Osteocyte (in vitro differentiated cells): ENCODE measurements around the gene DPP9. TPM values are rescaled to one million over a fixed set of nuclear protein-coding genes. Genes with fewer than 3 reads are reported as not detected.

ENCODE experiments used
- DNase-seq: peaks from one replicate; pipeline ENCODE4 v3.0.0; 2021; ENCODE audit warnings: mixed read lengths; ENCODE audit not compliant: unreplicated experiment; ENCODE audit errors: extremely low spot score
- H3K27ac Mint-ChIP-seq: one replicate; pipeline ENCODE4 v1.8.0; 2021; ENCODE audit warnings: mild to moderate bottlenecking, mixed read lengths; ENCODE audit not compliant: unreplicated experiment
- H3K27me3 Mint-ChIP-seq: one replicate; pipeline ENCODE4 v1.8.0; 2021; ENCODE audit warnings: mixed read lengths; ENCODE audit not compliant: unreplicated experiment
- H3K36me3 Mint-ChIP-seq: one replicate; pipeline ENCODE4 v1.8.0; 2021; ENCODE audit warnings: mixed read lengths; ENCODE audit not compliant: unreplicated experiment
- H3K4me1 Mint-ChIP-seq: one replicate; pipeline ENCODE4 v1.8.0; 2021; ENCODE audit warnings: mixed read lengths; ENCODE audit not compliant: unreplicated experiment
- H3K4me3 Mint-ChIP-seq: one replicate; pipeline ENCODE4 v1.8.0; 2021; ENCODE audit warnings: mild to moderate bottlenecking, moderate library complexity, mixed read lengths; ENCODE audit not compliant: unreplicated experiment
- H3K9me3 Mint-ChIP-seq: one replicate; pipeline ENCODE4 v1.8.0; 2021; ENCODE audit warnings: mixed read lengths; ENCODE audit not compliant: unreplicated experiment
- total RNA-seq: library from RNA; stranded (reverse); gene quantifications from 2 replicates; pipeline ENCODE4 v1.2.1, GENCODE V29; 2021
- TF ChIP-seq, protein P1 (sequence below): fragments of 200-600 bp; sonication (generic); IDR thresholded peaks from 2 replicates; pipeline ENCODE4 v1.5.0; 2021; ENCODE audit warnings: antibody characterized with exemption, mild to moderate bottlenecking, moderate library complexity

Gene DPP9
- total RNA-seq, 1 donor from 2014 or later: 54.8 TPM

- Mint-ChIP-seq H3K27ac (no peak overlapping the region), H3K9me3 (no peaks in the 10 kb centered on the region), H3K4me1 (peaks cover 4% of the 10 kb centered on the region), H3K27me3 (peaks cover 10% of the 10 kb centered on the region), H3K36me3 (no peaks in the 10 kb centered on the region), H3K4me3 (no peak overlapping the region)
- TF ChIP-seq, protein P1, sequence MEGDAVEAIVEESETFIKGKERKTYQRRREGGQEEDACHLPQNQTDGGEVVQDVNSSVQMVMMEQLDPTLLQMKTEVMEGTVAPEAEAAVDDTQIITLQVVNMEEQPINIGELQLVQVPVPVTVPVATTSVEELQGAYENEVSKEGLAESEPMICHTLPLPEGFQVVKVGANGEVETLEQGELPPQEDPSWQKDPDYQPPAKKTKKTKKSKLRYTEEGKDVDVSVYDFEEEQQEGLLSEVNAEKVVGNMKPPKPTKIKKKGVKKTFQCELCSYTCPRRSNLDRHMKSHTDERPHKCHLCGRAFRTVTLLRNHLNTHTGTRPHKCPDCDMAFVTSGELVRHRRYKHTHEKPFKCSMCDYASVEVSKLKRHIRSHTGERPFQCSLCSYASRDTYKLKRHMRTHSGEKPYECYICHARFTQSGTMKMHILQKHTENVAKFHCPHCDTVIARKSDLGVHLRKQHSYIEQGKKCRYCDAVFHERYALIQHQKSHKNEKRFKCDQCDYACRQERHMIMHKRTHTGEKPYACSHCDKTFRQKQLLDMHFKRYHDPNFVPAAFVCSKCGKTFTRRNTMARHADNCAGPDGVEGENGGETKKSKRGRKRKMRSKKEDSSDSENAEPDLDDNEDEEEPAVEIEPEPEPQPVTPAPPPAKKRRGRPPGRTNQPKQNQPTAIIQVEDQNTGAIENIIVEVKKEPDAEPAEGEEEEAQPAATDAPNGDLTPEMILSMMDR: peak; percentile 49
- DNase-seq: no peak
These were observed 7.1 kb upstream of the DPP9 start for GRCh38 chr19:4730740-4731171.

DNA sequence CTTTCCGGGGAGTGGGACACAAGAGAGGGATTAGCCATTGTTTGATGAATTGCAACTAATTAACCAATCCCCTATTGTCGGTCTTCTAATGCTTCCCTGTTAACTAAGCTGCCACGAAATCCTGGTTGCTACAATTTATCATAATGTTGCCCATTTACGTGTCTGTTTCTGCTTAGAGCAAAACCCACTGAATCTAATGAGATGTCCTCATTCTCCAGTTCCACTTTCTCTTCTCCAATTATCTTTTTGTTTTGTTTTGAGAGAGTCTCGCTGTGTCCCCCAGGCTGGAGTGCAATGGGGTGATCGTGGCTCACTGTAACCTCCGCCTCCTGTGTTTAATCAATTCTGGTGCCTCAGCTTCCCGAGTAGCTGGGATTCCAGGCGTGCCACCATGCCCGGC is 5.2 kb upstream of the DPP9 start:
- no peaks in the 10 kb centered on the region for H3K9me3 Mint-ChIP-seq
- H3K27me3 Mint-ChIP-seq: peaks cover 6% of the 10 kb centered on the region
- no peak for DNase-seq
- H3K36me3 Mint-ChIP-seq: no peaks in the 10 kb centered on the region
- TF ChIP-seq, protein P1: no peak
- H3K4me1 Mint-ChIP-seq: peaks cover 10% of the 10 kb centered on the region
- no peak overlapping the region for H3K4me3 Mint-ChIP-seq
- no peak overlapping the region for H3K27ac Mint-ChIP-seq

- Mint-ChIP-seq H3K27me3 (no peaks in the 10 kb centered on the region), H3K27ac (peak overlapping the region; percentile 89), H3K4me3 (peak overlapping the region; percentile 94), H3K4me1 (peaks cover 32% of the 10 kb centered on the region), H3K36me3 (peaks cover 2% of the 10 kb centered on the region), H3K9me3 (no peaks in the 10 kb centered on the region)
- TF ChIP-seq, protein P1: no peak
- DNase-seq: no peak
These were observed 709 bp downstream of the DPP9 start for GRCh38 chr19:4722671-4723594.

DNA sequence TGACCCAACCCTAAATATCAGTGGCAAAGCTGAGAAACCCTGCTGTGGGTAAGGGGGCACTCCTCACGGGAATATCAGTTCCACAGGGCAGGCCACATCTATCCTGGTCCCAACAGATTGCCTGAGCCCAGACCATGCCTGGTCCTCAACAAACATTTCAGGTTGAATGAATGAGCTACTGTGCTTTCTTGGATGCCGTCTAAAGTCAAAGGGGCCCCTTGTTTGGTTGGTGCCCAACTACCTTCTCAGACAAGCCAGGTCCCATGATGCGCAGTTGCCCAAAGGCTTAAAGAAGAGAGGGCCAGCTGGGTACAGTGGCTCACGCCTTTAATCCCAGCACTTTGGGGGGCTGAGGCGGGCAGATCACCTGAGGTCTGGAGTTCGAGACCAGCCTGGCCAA is 2.4 kb downstream of the DPP9 start:
- H3K27me3 Mint-ChIP-seq: no peaks in the 10 kb centered on the region
- TF ChIP-seq, protein P1: no peak
- no peaks in the 10 kb centered on the region for H3K9me3 Mint-ChIP-seq
- no peak overlapping the region for H3K4me3 Mint-ChIP-seq
- peaks cover 50% of the 10 kb centered on the region for H3K4me1 Mint-ChIP-seq
- no peak overlapping the region for H3K27ac Mint-ChIP-seq
- no peak for DNase-seq
- peaks cover 2% of the 10 kb centered on the region for H3K36me3 Mint-ChIP-seq

GRCh38 chr19:4720037-4720700 is 3.5 kb downstream of the DPP9 start:
- Mint-ChIP-seq H3K27me3 (no peaks in the 10 kb centered on the region), H3K4me3 (no peak overlapping the region), H3K9me3 (no peaks in the 10 kb centered on the region), H3K36me3 (peaks cover 3% of the 10 kb centered on the region), H3K4me1 (peaks cover 59% of the 10 kb centered on the region), H3K27ac (no peak overlapping the region)
- TF ChIP-seq, protein P1: no peak
- no peak for DNase-seq
